ENCODE results near the gene ARMC10. TPM values are rescaled to one million over a fixed set of nuclear protein-coding genes. Genes with fewer than 3 reads are reported as not detected.

ARMC10 gene
- total RNA-seq, 5 donors from 2014 or later (not counting 1 experiment from before 2014, with no cell fraction given): 16.1 to 24.8 (median 22.8) TPM

GRCh38 chr7:103114576-103115008 is 39.7 kb downstream of the ARMC10 start:
- ATAC-seq (replicated peaks in 1 of 4): no peak
- Mint-ChIP-seq H3K36me3 (peaks cover 59% of the 10 kb centered on the region), H3K27me3 (no peaks in the 10 kb centered on the region), H3K27ac (no peak overlapping the region), H3K4me3 (no peak overlapping the region), H3K9me3 (peaks cover 4 to 15% (median 5%) of the 10 kb centered on the region in 3 donors), H3K4me1 (peaks cover 0 to 6% (median 0%) of the 10 kb centered on the region in 3 donors)
- CTCF ChIA-PET: no interaction called here
- no peaks in the 10 kb centered on the region for H3K27me3 ChIP-seq (replicated peaks in 1 of 2; ENCODE audit: control insufficient read depth in 2 of 2, extremely low read depth in 1 of 2, insufficient read depth in 2 of 2, low read length in 1 of 2)
- no peaks in the 10 kb centered on the region for H3K4me1 ChIP-seq (ENCODE audit: control insufficient read depth in 1 of 2, extremely low read depth in 1 of 2, insufficient read depth in 2 of 2, low read length in 2 of 2)
- DNase-seq: no peak
- POLR2A ChIA-PET: no interaction called here
- H3K27ac ChIP-seq (ENCODE audit: low read length): no peak overlapping the region
- WGBS (ENCODE audit: insufficient coverage): 100% methylated on average over 1 of the region's 1 CpG
- H3K9me3 ChIP-seq: no peaks in the 10 kb centered on the region
- H3K4me3 ChIP-seq (ENCODE audit: control insufficient read depth in 1 of 2, extremely low read depth in 1 of 2, low read length in 1 of 2): no peak overlapping the region
- H3K36me3 ChIP-seq (ENCODE audit: control insufficient read depth in 2 of 2, extremely low read depth in 1 of 2, insufficient read depth in 1 of 2, low read length in 1 of 2): peaks cover 0 to 12% of the 10 kb centered on the region in 2 donors

GRCh38 chr7:103115771-103116170 is 40.8 kb downstream of the ARMC10 start:
- Mint-ChIP-seq H3K36me3 (peaks cover 55% of the 10 kb centered on the region), H3K4me1 (peaks cover 0 to 6% (median 0%) of the 10 kb centered on the region in 3 donors), H3K4me3 (no peak overlapping the region), H3K27ac (no peak overlapping the region), H3K27me3 (no peaks in the 10 kb centered on the region), H3K9me3 (peaks cover 3 to 8% (median 4%) of the 10 kb centered on the region in 3 donors)
- 100% methylated on average over 4 of the region's 4 CpGs for WGBS (ENCODE audit: insufficient coverage)
- ATAC-seq (replicated peaks in 1 of 4) (no peak), DNase-seq (no peak)
- POLR2A ChIA-PET: no interaction called here
- Histone ChIP-seq H3K27ac (ENCODE audit: low read length) (no peak overlapping the region), H3K4me3 (ENCODE audit: control insufficient read depth in 1 of 2, extremely low read depth in 1 of 2, low read length in 1 of 2) (no peak overlapping the region), H3K4me1 (ENCODE audit: control insufficient read depth in 1 of 2, extremely low read depth in 1 of 2, insufficient read depth in 2 of 2, low read length in 2 of 2) (no peaks in the 10 kb centered on the region), H3K36me3 (ENCODE audit: control insufficient read depth in 2 of 2, extremely low read depth in 1 of 2, insufficient read depth in 1 of 2, low read length in 1 of 2) (peaks cover 4 to 12% of the 10 kb centered on the region in 2 donors), H3K9me3 (no peaks in the 10 kb centered on the region), H3K27me3 (replicated peaks in 1 of 2; ENCODE audit: control insufficient read depth in 2 of 2, extremely low read depth in 1 of 2, insufficient read depth in 2 of 2, low read length in 1 of 2) (no peaks in the 10 kb centered on the region)
- CTCF ChIA-PET: no interaction called here

- Histone ChIP-seq H3K27ac (ENCODE audit: low read length) (no peak overlapping the region), H3K9me3 (no peaks in the 10 kb centered on the region), H3K36me3 (ENCODE audit: control insufficient read depth in 2 of 2, extremely low read depth in 1 of 2, insufficient read depth in 1 of 2, low read length in 1 of 2) (peaks cover 6 to 13% of the 10 kb centered on the region in 2 donors), H3K27me3 (replicated peaks in 1 of 2; ENCODE audit: control insufficient read depth in 2 of 2, extremely low read depth in 1 of 2, insufficient read depth in 2 of 2, low read length in 1 of 2) (no peaks in the 10 kb centered on the region), H3K4me1 (ENCODE audit: control insufficient read depth in 1 of 2, extremely low read depth in 1 of 2, insufficient read depth in 2 of 2, low read length in 2 of 2) (no peaks in the 10 kb centered on the region), H3K4me3 (ENCODE audit: control insufficient read depth in 1 of 2, extremely low read depth in 1 of 2, low read length in 1 of 2) (no peak overlapping the region)
- WGBS (ENCODE audit: insufficient coverage): no CpG with 5 or more reads among the region's 1 CpG
- Mint-ChIP-seq H3K27ac (no peak overlapping the region), H3K27me3 (no peaks in the 10 kb centered on the region), H3K9me3 (peaks cover 3 to 5% (median 4%) of the 10 kb centered on the region in 3 donors), H3K36me3 (peaks cover 55% of the 10 kb centered on the region), H3K4me1 (peaks cover 0 to 6% (median 0%) of the 10 kb centered on the region in 3 donors), H3K4me3 (no peak overlapping the region)
- CTCF ChIA-PET: no interaction called here
- DNase-seq: no peak
- POLR2A ChIA-PET: no interaction called here
- ATAC-seq (replicated peaks in 1 of 4): no peak
Observed at GRCh38 chr7:103116511-103116910, 41.6 kb downstream of the ARMC10 start.

- no peaks in the 10 kb centered on the region for H3K27me3 Mint-ChIP-seq
- Histone ChIP-seq H3K9me3 (no peaks in the 10 kb centered on the region), H3K4me1 (ENCODE audit: control insufficient read depth in 1 of 2, extremely low read depth in 1 of 2, insufficient read depth in 2 of 2, low read length in 2 of 2) (no peaks in the 10 kb centered on the region), H3K4me3 (ENCODE audit: control insufficient read depth in 1 of 2, extremely low read depth in 1 of 2, low read length in 1 of 2) (no peak overlapping the region), H3K27ac (ENCODE audit: low read length) (no peak overlapping the region), H3K36me3 (ENCODE audit: control insufficient read depth in 2 of 2, extremely low read depth in 1 of 2, insufficient read depth in 1 of 2, low read length in 1 of 2) (peaks cover 6 to 16% of the 10 kb centered on the region in 2 donors), H3K27me3 (replicated peaks in 1 of 2; ENCODE audit: control insufficient read depth in 2 of 2, extremely low read depth in 1 of 2, insufficient read depth in 2 of 2, low read length in 1 of 2) (no peaks in the 10 kb centered on the region)
- no peak overlapping the region for H3K27ac Mint-ChIP-seq
- no peak for ATAC-seq (replicated peaks in 1 of 4)
- no peak for DNase-seq
- peaks cover 0 to 11% (median 0%) of the 10 kb centered on the region in 3 donors for H3K4me1 Mint-ChIP-seq
- H3K4me3 Mint-ChIP-seq: no peak overlapping the region
- POLR2A ChIA-PET: no interaction called here
- peaks cover 3 to 5% (median 4%) of the 10 kb centered on the region in 3 donors for H3K9me3 Mint-ChIP-seq
- peaks cover 55% of the 10 kb centered on the region for H3K36me3 Mint-ChIP-seq
- CTCF ChIA-PET: no interaction called here
Observed at GRCh38 chr7:103116991-103117390, 42.1 kb downstream of the ARMC10 start.

GRCh38 chr7:103117465-103117864 is 42.5 kb downstream of the ARMC10 start:
- no peaks in the 10 kb centered on the region for H3K27me3 Mint-ChIP-seq
- no peaks in the 10 kb centered on the region for H3K4me1 ChIP-seq (ENCODE audit: control insufficient read depth in 1 of 2, extremely low read depth in 1 of 2, insufficient read depth in 2 of 2, low read length in 2 of 2)
- H3K4me3 Mint-ChIP-seq: no peak overlapping the region
- DNase-seq (no peak), ATAC-seq (replicated peaks in 1 of 4) (no peak)
- no peak overlapping the region for H3K4me3 ChIP-seq (ENCODE audit: control insufficient read depth in 1 of 2, extremely low read depth in 1 of 2, low read length in 1 of 2)
- no peak overlapping the region for H3K27ac Mint-ChIP-seq
- H3K27ac ChIP-seq (ENCODE audit: low read length): no peak overlapping the region
- POLR2A ChIA-PET: no interaction called here
- peaks cover 55% of the 10 kb centered on the region for H3K36me3 Mint-ChIP-seq
- H3K36me3 ChIP-seq (ENCODE audit: control insufficient read depth in 2 of 2, extremely low read depth in 1 of 2, insufficient read depth in 1 of 2, low read length in 1 of 2): peaks cover 6 to 16% of the 10 kb centered on the region in 2 donors
- WGBS (ENCODE audit: insufficient coverage): no CpG with 5 or more reads among the region's 2 CpGs
- CTCF ChIA-PET: no interaction called here
- H3K4me1 Mint-ChIP-seq: peaks cover 0 to 16% (median 0%) of the 10 kb centered on the region in 3 donors
- H3K9me3 ChIP-seq: no peaks in the 10 kb centered on the region
- peaks cover 3 to 5% (median 4%) of the 10 kb centered on the region in 3 donors for H3K9me3 Mint-ChIP-seq
- no peaks in the 10 kb centered on the region for H3K27me3 ChIP-seq (replicated peaks in 1 of 2; ENCODE audit: control insufficient read depth in 2 of 2, extremely low read depth in 1 of 2, insufficient read depth in 2 of 2, low read length in 1 of 2)

- ChIA-PET POLR2A (no interaction called here), CTCF (interaction anchor here in 1 of 2 donors (0.6 kb wide), 1 partner anchor 239 kb away, joined by 5 read pairs; no protein-coding TSS in a partner anchor)
- Mint-ChIP-seq H3K4me1 (peaks cover 0 to 10% (median 2%) of the 10 kb centered on the region in 3 donors), H3K4me3 (no peak overlapping the region), H3K27ac (no peak overlapping the region), H3K27me3 (no peaks in the 10 kb centered on the region), H3K36me3 (peaks cover 42% of the 10 kb centered on the region), H3K9me3 (no peaks in the 10 kb centered on the region)
- Histone ChIP-seq H3K27me3 (replicated peaks in 1 of 2; ENCODE audit: control insufficient read depth in 2 of 2, extremely low read depth in 1 of 2, insufficient read depth in 2 of 2, low read length in 1 of 2) (no peaks in the 10 kb centered on the region), H3K4me1 (ENCODE audit: control insufficient read depth in 1 of 2, extremely low read depth in 1 of 2, insufficient read depth in 2 of 2, low read length in 2 of 2) (no peaks in the 10 kb centered on the region), H3K36me3 (ENCODE audit: control insufficient read depth in 2 of 2, extremely low read depth in 1 of 2, insufficient read depth in 1 of 2, low read length in 1 of 2) (peaks cover 6 to 23% of the 10 kb centered on the region in 2 donors), H3K4me3 (ENCODE audit: control insufficient read depth in 1 of 2, extremely low read depth in 1 of 2, low read length in 1 of 2) (no peak overlapping the region), H3K27ac (ENCODE audit: low read length) (no peak overlapping the region), H3K9me3 (no peaks in the 10 kb centered on the region)
- no peak for ATAC-seq (replicated peaks in 1 of 4)
- no CpG with 5 or more reads among the region's 11 CpGs for WGBS (ENCODE audit: insufficient coverage)
- no peak for DNase-seq
Observed at GRCh38 chr7:103119791-103120291, 44.9 kb downstream of the ARMC10 start.

Measured in T-cell (primary cell).